Left renal pelvis (tissue), 4 donors: ENCODE data around the gene LPAR2. TPM values are rescaled to one million over a fixed set of nuclear protein-coding genes. Genes with fewer than 3 reads are reported as not detected.
A peak's percentile ranks its signal among the peaks of the same experiment; 100 is the strongest.
"Not testable (repeated sequence)": the region's sequence is repeated elsewhere in the genome, so short reads cannot be mapped to it uniquely, and the experiment has no call there.

Source experiments
- DNase-seq, 4 donors: peaks; one replicate each; pipeline ENCODE4 v3.0.0-alpha.2; 2013; ENCODE audit warnings: low read depth in 4 of 4, low spot score in 3 of 4
- polyA plus RNA-seq, 4 donors: library from polyadenylated mRNA; unstranded; fragments of 120-200 nt; gene quantifications; one replicate each; pipeline ENCODE4 v1.2.1, GENCODE V29; 2013; ENCODE audit not compliant: insufficient read length in 4 of 4

The LPAR2 gene
- 10 to 100 TPM; 15.7 to 41.0 (median 23.9) TPM for polyA plus RNA-seq

DNA sequence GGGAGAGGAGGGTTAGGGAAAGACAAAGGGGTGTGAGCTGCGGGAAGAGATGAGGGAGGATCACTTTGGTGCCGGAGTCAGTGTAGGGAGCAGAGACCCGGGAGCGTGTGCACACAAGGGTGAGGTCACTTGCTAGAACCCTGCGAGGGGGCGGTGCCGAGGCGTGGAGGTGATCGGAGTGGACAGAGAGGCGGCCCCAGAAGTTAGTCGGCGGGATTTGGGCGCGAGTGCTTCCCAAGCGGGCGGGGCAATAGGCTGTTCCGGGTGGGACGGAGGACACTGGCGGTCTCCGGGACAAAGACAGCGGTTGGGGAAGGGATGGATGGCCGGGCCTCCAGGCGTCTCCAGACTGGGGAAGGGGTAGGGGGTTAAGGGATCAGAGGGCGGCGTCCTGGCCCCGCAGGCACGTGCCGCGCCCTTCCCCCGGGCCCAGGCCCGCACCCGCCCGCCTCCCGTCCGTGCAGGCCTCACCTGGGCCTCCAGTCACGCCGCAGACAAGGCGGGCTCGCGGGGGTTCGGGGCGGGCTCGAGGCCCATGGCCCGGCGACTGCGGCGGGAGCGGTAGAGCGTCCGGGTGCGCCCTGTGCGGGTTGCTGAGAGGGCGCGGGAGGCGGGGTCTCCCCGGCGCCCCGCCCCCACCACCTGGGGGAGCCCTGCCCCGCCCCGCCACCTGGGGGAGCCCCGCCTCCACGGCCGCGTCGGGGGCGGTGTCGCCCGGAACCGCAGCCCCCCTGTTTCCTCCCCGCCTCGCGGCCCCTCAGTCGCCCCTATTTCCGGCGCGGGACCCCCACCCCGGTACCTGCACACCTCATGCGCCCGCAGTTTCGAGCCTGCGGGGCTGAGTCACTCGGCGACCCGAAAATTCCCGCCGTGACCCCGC lies at the start of gene LPAR2:
LPAR2 (minus strand) TSS at position 600 of the 880 bp plus-strand sequence. CDS start 945 bp downstream, outside the sequence.
- DNase-seq: no peak

DNA sequence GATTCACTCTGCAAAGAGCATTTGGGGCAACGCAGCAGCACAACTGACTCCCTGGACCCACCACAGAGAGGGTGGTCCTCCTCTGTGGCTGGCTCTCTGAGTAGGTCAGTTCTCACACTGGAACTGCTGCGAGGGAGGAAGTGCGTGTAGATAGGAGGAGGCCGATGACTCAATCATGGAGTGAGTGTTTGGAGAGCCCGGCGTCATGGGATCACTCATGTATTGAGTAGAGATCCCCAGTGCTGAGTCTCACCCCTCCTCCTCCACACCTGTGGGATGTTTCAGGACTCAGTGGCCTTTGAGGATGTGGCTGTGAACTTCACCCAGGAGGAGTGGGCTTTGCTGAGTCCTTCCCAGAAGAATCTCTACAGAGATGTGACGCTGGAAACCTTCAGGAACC lies 49.6 kb upstream of the LPAR2 start:
- DNase-seq: no peak

- no peak for DNase-seq
These were observed 46.3 kb upstream of the LPAR2 start for GRCh38 chr19:19674315-19674714.

GRCh38 chr19:19672816-19673215 lies 44.8 kb upstream of the LPAR2 start:
- no peak for DNase-seq

GRCh38 chr19:19670070-19670551 lies 42.1 kb upstream of the LPAR2 start:
- no peak for DNase-seq

DNA sequence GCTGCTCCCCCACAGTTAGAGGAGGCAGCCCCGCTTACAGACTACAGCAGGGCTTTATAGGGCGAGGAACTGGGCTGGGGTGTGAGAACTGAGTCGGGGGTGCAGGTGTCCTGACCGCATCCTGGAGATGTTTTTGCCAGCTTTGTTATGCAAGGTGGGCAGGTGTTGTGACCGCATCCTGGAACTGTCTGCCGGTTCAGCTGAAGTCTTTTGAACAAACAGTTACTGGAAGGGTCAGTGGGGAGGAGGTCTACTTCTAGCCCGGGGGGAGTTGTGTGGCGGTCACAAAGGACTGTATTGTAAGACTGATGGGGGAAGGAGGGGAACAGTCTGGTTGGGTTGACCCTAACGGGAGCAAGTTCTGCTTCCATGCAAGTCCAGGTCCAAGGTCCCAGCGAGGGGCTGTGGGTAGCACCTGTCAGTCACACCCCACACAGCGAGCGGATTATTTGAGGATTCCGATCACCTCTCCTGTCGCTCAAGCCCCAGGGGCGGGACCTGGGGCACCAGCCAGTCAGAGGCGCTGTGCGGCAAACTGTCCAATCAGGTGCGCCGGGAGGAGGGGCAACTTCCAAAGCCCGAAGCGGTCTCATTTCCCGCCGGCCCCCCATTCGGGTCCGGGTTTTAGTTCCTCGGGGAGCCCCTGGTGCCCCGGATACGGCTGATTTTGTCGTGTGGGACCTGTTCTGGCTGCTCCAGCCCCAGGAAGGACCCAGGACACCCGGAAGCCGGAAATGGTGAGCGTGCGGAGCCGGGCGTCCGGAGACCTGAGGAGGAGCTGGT lies 40.4 kb upstream of the LPAR2 start, which contains the start of gene ZNF101:
ZNF101 (plus strand) TSS at position 610 of the 783 bp plus-strand sequence; CDS start at position 735, 125 bp downstream.
- DNase-seq: peak; percentile 77 to 88 (median 82)

DNA sequence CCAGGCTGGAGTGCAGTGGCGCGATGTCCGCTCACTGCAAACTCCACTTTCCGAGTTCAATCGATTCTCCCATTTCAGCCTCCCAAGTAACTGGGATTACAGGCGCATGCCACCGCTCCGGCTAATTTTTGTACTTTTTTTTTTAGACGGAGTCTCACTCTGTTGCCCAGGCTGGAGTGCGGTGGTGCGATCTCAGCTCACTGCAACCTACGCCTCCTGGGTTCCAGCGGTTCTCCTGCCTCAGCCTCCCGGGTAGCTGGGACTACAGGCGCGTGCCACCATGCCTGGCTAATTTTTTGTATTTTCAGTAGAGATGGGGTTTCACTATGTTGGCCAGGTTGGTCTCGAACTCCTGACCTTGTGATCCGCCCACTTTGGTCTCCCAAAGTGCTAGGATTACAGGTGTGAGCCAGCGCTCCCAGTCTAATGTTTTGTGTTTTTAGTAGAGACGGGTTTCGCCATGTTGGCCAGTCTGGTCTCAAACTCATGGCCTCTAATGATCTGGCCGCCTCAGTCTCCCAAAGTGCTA lies 37.5 kb upstream of the LPAR2 start:
- DNase-seq: not testable (repeated sequence)

- DNase-seq: peak; percentile 87 to 91 (median 91)
These were observed 35.5 kb upstream of the LPAR2 start, which contains the start of gene ATP13A1 for GRCh38 chr19:19663256-19664120. TSS of gene ATP13A1 (minus strand) at chr19:19663676. CDS start at chr19:19663666, 10 bp downstream.

DNA sequence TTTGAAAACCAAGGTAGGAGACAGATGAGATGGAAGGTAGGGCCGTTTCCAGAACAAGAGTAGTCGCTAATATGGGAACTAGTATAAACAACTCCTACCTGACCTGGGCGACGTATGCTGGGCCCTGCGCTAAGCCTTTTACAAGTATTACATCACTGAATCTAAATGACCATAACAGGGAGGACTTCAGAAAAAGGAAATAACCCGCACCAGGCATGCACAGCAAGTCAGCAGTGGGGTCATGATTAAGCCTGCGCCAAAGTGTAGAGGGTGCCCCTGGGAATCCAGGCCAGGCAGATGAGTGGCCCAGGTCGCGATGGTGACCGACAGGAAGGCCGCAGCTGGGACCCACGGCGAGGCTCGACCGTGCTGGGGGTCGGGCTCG lies 34.8 kb upstream of the LPAR2 start:
- no peak for DNase-seq

DNA sequence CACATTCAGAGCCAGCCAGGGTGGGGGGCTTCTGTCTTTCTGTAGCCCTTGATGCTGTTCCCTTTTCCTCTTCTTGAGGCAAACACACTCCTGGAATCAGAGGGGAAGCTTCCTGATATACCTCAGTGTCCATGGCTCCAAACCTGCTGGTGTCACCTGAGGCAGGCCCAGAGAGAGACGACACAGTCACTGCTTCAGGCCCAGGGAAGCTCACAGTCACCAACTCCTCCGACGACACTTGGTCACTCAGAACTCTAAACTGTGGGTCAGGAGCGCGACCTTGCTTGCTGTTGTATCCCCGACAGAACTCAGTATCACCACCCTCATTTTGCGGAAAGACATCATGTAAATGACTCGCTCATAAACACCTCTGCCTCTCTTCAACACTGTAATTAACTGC lies 34.3 kb upstream of the LPAR2 start:
- DNase-seq: no peak

GRCh38 chr19:19661675-19662251 lies 33.7 kb upstream of the LPAR2 start:
- DNase-seq: no peak

DNA sequence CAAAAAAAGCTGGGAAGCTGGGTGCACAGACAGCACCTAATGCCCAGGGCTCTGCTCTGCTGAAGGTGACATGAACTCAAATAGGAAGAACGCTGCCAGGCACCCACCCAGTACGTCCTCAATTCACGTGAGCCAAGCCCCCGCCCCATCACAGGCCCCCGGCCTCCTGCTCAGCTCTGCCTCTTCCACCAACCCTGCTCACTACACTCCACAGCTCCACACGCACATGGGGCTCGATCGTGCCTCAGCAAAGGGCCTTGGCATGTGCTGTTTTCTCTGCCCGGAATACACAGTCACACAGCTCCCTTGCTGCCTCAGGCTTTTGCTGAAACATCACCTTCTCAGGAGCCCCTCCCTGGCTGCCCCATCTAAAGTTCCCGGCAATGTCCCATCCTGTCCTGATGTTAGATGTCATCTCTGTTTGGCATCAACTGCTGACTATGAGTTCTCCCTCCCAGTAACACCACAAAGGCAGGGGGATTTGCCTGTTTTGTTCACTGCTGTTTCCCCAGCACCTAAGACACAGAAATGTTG lies 33.2 kb upstream of the LPAR2 start:
- DNase-seq: no peak

GRCh38 chr19:19659646-19660245 lies 31.7 kb upstream of the LPAR2 start:
- DNase-seq: no peak

- DNase-seq: no peak
These were observed 29.4 kb upstream of the LPAR2 start for GRCh38 chr19:19657397-19657783.

DNA sequence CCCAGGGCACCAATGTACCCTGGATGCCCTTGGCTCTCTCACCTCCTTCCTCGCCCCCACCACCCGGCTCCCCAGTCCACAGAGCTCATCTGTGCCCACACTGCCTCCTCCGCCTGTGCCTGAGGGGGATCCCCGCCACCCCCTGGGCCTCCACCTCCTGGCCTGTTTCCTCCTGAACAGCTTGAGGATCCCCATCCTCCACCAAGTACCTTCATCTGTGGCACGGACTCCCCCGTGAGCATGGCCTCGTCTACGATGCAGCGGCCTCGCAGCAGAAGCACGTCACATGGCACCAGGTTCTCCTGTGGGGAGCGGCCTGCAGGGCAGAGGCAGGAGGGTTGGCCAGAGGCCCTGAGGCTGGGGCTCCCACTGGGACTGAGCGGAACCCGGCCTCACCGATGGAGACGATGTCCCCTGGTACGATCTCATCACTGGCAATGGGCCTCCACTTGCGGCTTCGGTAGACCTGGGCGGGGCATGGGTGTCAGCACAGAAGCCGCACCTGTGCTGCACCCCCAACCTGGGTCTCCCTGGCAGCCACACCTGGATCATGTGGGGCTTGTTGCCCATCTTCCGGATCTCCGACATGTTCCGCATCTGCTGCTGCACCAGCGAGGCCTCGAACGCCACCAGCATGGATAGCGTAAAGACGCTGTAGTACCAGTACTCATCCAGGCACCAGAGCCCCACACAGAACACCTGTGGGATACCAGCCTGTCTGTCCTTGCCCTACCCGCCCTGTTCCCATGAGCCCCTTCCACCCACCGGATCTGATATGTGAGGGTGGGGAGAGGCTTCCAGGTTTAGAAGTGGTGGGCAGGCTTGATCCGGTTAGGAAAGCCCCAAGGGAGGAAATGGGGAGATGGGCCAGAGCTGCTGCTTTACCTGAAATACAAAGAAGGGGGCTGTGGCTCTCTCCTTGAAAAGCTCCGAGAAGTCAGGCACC lies 28.7 kb upstream of the LPAR2 start:
- DNase-seq: no peak

- DNase-seq: no peak
These were observed 27.8 kb upstream of the LPAR2 start for GRCh38 chr19:19655641-19656343.

GRCh38 chr19:19655051-19655594 lies 27.1 kb upstream of the LPAR2 start:
- DNase-seq: no peak
